GM18499 (cell line): ENCODE measurements around the gene GTF2H2.
A peak's percentile ranks its signal among the peaks of the same experiment; 100 is the strongest.
"Not testable (repeated sequence)": the region's sequence is repeated elsewhere in the genome, so short reads cannot be mapped to it uniquely, and the experiment has no call there.

Experiments used
- ATAC-seq: cut with Tn5 transposase; IDR thresholded peaks from one replicate; pipeline ENCODE4 v1.9.1; 2021; ENCODE audit warnings: moderate number of reproducible peaks; ENCODE audit not compliant: insufficient read depth, unreplicated experiment

The GTF2H2 gene

DNA sequence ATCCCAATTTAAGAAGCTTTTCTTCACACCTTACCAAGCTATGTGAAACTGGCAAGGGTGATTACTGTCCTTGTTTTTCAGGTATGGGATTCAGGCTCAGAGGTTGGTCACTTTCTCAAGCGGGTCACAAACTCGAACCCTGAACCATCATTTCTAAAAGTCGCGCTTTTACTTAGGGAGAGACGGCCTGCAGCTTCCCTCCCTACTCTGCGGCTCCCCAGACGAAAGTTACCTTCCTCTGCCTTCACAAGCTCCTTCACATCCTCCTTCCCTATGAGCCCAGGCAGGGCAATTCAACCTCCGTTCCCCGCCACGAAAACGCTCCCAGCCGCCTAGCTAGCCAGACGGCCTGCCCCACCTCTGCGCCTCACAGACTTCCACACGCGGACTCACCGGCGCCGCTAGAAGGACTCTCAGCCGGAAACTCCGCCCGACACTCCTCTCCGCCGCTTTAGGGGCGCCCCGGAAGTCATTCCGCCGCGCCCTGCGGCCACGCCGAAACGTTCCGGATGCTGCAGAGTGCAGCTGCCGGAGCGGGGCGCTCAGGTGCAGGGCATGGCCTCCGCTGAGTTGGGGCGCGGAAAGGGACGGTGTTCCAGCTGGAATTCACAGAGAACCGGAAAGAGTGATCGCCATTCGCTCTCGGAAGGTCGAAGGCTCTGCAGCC, at the start of gene GTF2H2:
GTF2H2 (minus strand) TSS at position 415 of the 667 bp plus-strand sequence. CDS start 4,913 bp downstream, outside the sequence.
- ATAC-seq: peak; percentile 74

- not testable (repeated sequence) for ATAC-seq
Observed at GRCh38 chr5:71109730-71110275, 42.3 kb upstream of the GTF2H2 start.

DNA sequence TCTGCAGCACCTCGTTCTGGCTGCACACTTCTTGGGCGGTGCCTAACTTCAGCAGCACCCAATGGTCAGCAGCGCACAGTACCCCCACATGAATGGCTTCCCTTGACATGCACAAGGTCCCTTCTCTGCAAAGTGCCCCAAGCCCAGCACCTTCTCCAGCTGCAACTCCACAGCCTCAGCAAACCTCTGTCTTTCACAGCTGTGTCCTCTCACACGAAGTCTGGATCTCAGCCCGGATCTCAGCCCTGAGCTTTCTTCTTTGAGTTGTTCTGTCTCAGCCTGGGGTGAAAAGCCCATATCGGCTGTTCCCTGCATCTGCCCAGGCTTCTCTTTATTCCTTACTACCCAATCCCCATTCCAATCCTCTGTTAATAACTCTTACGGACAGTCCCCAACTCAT, 32.5 kb upstream of the GTF2H2 start:
- ATAC-seq: not testable (repeated sequence)

- not testable (repeated sequence) for ATAC-seq
Observed at GRCh38 chr5:71097930-71098203, 30.4 kb upstream of the GTF2H2 start.

DNA sequence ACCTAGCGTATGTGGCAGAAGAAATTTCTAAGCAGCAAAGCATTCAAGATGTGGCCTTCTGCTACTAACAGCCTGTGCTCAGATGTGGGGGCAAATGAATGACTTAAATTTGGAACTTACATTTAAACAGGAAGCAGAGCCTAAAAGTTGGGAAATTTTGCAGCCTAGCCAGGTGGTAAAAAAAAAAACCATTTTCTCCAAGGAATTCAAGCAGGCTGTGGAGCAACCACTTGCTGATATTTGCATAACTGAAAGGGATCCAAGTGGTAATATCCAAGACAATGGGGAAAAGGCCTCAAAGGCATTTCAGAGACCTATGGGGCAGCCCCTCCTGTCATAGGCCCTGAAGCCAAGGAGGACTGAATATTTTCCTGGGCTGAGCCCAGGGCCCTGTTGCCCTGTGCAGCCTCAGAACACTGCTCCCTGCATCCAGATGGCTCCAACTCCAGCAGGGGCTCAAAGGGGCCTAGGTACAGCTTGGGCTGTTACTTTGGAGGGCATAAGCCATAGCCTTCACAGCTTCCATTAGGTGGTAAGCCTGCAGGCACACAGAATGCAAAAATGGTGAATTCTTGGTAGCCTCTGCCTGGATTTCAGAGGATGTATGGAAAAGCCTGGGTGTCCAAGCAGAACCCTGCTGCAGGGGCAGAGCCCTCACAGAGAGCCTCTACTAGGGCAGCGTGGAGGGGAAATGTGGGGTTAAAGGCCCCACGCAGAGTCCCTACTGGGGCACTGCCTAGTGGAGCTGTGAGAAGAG, 29.9 kb upstream of the GTF2H2 start:
- not testable (repeated sequence) for ATAC-seq

DNA sequence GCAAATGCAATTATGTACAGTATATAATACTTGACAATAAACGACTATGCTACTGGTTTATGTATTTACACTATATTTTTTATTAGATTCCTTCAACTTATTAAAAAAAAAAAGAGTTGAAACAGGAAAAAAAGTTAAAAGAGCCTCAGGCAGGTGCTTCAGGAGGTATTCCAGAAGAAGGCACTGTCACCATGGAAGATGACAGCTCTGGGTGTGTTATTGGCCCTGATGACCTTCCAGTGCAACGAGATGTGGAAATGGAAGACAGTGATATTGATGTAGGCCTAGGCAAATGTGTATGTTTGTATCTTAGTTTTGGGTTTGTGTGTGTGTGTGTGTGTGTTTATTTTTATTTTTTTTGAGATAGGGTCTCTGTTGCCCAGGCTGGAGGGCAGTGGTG, 22.3 kb upstream of the GTF2H2 start:
- not testable (repeated sequence) for ATAC-seq

GRCh38 chr5:71088754-71089153, 21.3 kb upstream of the GTF2H2 start:
- not testable (repeated sequence) for ATAC-seq

GRCh38 chr5:71086145-71086544, 18.7 kb upstream of the GTF2H2 start:
- not testable (repeated sequence) for ATAC-seq

- not testable (repeated sequence) for ATAC-seq
Observed at GRCh38 chr5:71084280-71085063, 17.0 kb upstream of the GTF2H2 start.

DNA sequence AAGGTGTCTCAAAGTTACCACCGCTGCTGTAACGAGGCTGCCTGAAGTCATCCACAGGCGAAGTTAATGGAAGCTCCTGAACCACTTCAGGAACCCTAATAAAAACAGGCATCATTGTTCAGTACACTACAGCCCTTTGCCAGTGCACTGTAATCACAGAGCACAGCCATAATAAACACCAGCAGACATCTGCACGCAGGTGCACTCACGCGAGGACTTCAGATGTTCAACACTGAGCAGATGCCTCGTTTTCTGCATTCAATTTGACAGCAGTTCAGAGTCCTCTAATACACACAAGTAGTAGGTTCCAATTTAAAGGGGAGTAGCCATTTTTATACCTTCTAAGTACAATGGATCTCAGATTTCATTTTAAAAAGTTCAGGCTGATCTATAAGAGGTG, 15.4 kb upstream of the GTF2H2 start:
- ATAC-seq: not testable (repeated sequence)

DNA sequence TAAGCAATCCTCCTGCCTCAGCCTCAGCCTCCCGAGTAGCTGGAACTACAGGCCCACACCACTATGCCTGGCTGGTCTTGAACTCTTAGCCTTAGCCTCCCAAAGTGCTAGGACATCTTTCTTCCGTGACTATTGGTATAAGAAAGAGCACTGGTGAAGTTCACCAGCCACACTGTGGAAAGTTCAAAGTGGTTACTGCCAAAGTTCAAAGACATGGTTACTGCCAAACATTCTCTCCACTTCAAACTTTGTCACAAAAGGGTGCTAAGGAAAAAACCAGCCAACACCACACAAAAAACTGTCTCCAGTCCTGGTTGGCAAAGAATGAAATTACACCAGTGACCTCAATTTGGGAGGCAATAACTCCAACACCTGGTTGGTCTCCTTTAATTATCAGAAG, 14.9 kb upstream of the GTF2H2 start:
- ATAC-seq: not testable (repeated sequence)

GRCh38 chr5:71061322-71061721, 6.2 kb downstream of the GTF2H2 start:
- not testable (repeated sequence) for ATAC-seq

- not testable (repeated sequence) for ATAC-seq
Observed at GRCh38 chr5:71059426-71059825, 8.1 kb downstream of the GTF2H2 start.

GRCh38 chr5:71044808-71045207, 22.7 kb downstream of the GTF2H2 start:
- not testable (repeated sequence) for ATAC-seq

- not testable (repeated sequence) for ATAC-seq
Observed at GRCh38 chr5:71044128-71044527, 23.3 kb downstream of the GTF2H2 start.

DNA sequence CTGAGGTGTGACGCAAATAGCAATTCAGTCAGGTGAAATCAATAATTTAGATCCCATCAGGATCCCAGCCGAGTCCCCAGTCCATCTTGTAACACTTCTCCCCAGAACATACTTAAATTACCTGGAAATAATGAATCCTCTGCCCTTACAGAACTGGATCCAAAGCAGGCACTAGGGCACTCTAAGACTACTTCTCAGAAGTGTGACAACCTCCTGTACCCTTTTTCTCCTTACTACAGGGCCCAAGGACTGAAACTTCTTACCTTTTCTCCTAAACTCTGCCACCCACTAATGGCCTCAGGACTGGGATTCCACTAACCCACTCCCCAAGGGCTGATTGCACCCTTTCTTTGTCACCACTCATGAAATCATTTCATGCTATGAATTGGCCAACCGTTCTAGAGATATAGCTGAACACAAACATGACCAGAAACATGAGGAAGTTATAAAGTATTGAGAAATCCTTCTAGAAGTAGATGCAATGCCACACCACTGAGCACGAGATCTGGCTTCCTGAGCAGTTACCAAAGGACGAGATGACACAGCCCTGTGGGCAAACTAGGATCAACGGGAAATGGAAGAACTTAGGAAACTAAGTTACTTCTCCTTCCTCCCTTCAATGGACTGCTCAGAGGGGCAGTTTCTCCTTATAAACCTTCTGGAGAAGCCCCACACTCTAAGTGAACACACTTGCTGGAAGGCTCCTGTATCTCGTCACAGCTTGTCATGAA, 36.3 kb downstream of the GTF2H2 start:
- not testable (repeated sequence) for ATAC-seq

DNA sequence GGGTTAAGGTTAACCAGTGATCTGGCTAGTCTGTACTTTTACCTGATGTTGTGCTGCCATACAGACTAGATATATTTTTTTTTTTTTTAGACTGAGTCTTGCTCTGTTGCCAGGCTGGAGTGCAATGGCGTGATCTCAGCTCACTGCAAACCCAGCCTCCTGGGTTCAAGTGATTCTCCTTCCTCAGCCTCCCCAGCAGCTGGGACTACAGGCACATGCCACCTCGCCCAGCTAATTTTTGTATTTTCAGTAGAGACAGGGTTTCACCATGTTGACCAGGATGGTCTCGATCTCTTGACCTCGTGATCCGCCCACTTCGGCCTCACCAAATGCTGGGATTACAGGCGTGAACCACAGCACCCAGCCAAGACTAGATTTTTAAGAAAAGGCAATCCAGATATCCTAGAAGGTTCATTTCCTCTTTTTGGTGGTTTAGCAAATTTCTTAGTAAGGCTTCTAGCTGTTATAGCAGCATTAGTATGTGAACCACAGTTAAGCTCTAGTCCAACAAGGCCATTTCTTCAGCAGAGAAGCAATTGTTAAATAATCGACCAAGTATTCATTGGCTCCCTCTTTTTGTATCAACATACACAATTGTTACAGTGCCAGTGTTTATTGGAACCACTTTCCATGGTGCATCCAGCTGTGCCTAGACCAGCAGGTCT, 42.1 kb downstream of the GTF2H2 start, which contains the start of gene NAIP:
NAIP (minus strand) TSS at position 51 of the 665 bp plus-strand sequence. CDS start 12,424 bp downstream, outside the sequence.
- not testable (repeated sequence) for ATAC-seq

DNA sequence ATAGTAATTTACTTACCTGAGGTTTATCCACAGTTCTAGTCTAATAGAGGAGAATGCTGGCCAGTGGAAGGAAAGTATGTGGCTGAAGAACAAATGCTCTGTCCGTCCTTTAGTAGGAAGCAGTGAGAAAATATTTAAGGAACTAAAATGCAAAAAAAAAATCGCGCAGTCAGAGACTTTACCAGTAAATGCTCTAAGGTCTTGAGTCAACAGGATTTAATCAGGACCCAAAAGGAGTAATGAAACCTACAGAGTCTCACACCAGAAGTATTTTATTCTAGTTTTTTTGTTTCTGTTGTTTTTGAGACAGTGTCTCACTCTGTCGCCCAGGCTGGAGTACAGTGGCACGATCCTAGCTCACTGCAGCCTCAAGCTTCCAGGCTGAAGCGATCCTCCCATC, 46.8 kb downstream of the GTF2H2 start:
- ATAC-seq: not testable (repeated sequence)

- ATAC-seq: not testable (repeated sequence)
Observed at GRCh38 chr5:71018376-71019005, 49.0 kb downstream of the GTF2H2 start.
